ENCODE measurements around the gene C9orf72. TPM values are rescaled to one million over a fixed set of nuclear protein-coding genes. Genes with fewer than 3 reads are reported as not detected.

Gene C9orf72
- polyA plus RNA-seq, 1 donor (not counting 4 experiments of a cell fraction or from before 2014, with no cell fraction given): 7.7 TPM

GRCh38 chr9:27564670-27565069, 8.6 kb downstream of the C9orf72 start:
- dilution Hi-C loops (cut with MboI; ENCODE audit: extremely low pct_ligation_motif_present, low sequenced_read_pairs): no loop called here

GRCh38 chr9:27563738-27564430, 9.4 kb downstream of the C9orf72 start:
- no peaks in the 10 kb centered on the region for H3K9me1 ChIP-seq (ENCODE audit: control insufficient read depth, extremely low read depth, insufficient read depth, low read length)
- no peak overlapping the region for H2AFZ ChIP-seq (ENCODE audit: control insufficient read depth, low read length)
- H3K27ac ChIP-seq (ENCODE audit: control insufficient read depth, insufficient read depth, low read length): no peak overlapping the region
- no peaks in the 10 kb centered on the region for H3K4me1 ChIP-seq (ENCODE audit: control insufficient read depth, extremely low read depth, insufficient read depth, low read length)
- H4K20me1 ChIP-seq (ENCODE audit: control insufficient read depth, extremely low read depth, insufficient read depth, low read length): no peaks in the 10 kb centered on the region
- no peaks in the 10 kb centered on the region for H3K27me3 ChIP-seq (ENCODE audit: control insufficient read depth, extremely low read depth, insufficient read depth, low read length)
- H3K4me2 ChIP-seq (ENCODE audit: control insufficient read depth, extremely low read depth, insufficient read depth, low read depth, low read length): no peak overlapping the region
- TF ChIP-seq CTCF (optimal IDR thresholded peaks at IDR 0.05 in 1 of 3, IDR thresholded peaks at IDR 0.05 in 1 of 3, conservative IDR thresholded peaks at IDR 0.05 in 1 of 3; ENCODE audit: extremely low read depth in 1 of 3, insufficient read depth in 2 of 3, low read length in 3 of 3) (no peak), EZH2 (IDR thresholded peaks at IDR 0.05; ENCODE audit: low read length) (no peak)
- H3K9me3 ChIP-seq (ENCODE audit: control insufficient read depth, low read depth, low read length): no peaks in the 10 kb centered on the region
- dilution Hi-C loops (cut with MboI; ENCODE audit: extremely low pct_ligation_motif_present, low sequenced_read_pairs): no loop called here
- no peak overlapping the region for H3K4me3 ChIP-seq (ENCODE audit: control insufficient read depth in 2 of 3, extremely low read depth in 1 of 3, insufficient read depth in 2 of 3, low read depth in 1 of 3, low read length in 3 of 3)
- H3K36me3 ChIP-seq (ENCODE audit: control insufficient read depth in 2 of 2, extremely low read depth in 1 of 2, insufficient read depth in 2 of 2, low read length in 2 of 2): peaks cover 0 to 2% of the 10 kb centered on the region in 2 experiments
- no peak for DNase-seq (ENCODE audit: low read depth, low spot score)
- H3K9ac ChIP-seq (ENCODE audit: control insufficient read depth, extremely low read depth, insufficient read depth, low read length): no peak overlapping the region
- no peak for FAIRE-seq
- peaks cover 2% of the 10 kb centered on the region for H3K79me2 ChIP-seq (ENCODE audit: control insufficient read depth, insufficient read depth, low read length)

More at GRCh38 chr9:27564670-27565069, 8.6 kb downstream of the C9orf72 start:
- FAIRE-seq (no peak), DNase-seq (ENCODE audit: low read depth, low spot score) (no peak)
- Histone ChIP-seq H3K27ac (ENCODE audit: control insufficient read depth, insufficient read depth, low read length) (no peak overlapping the region), H3K9ac (ENCODE audit: control insufficient read depth, extremely low read depth, insufficient read depth, low read length) (no peak overlapping the region), H4K20me1 (ENCODE audit: control insufficient read depth, extremely low read depth, insufficient read depth, low read length) (no peaks in the 10 kb centered on the region), H3K79me2 (ENCODE audit: control insufficient read depth, insufficient read depth, low read length) (peaks cover 2% of the 10 kb centered on the region), H3K4me2 (ENCODE audit: control insufficient read depth, extremely low read depth, insufficient read depth, low read depth, low read length) (no peak overlapping the region), H2AFZ (ENCODE audit: control insufficient read depth, low read length) (no peak overlapping the region), H3K9me1 (ENCODE audit: control insufficient read depth, extremely low read depth, insufficient read depth, low read length) (no peaks in the 10 kb centered on the region), H3K4me3 (ENCODE audit: control insufficient read depth in 2 of 3, extremely low read depth in 1 of 3, insufficient read depth in 2 of 3, low read depth in 1 of 3, low read length in 3 of 3) (no peak overlapping the region), H3K4me1 (ENCODE audit: control insufficient read depth, extremely low read depth, insufficient read depth, low read length) (no peaks in the 10 kb centered on the region), H3K9me3 (ENCODE audit: control insufficient read depth, low read depth, low read length) (no peaks in the 10 kb centered on the region), H3K36me3 (ENCODE audit: control insufficient read depth in 2 of 2, extremely low read depth in 1 of 2, insufficient read depth in 2 of 2, low read length in 2 of 2) (peaks cover 0 to 2% of the 10 kb centered on the region in 2 experiments), H3K27me3 (ENCODE audit: control insufficient read depth, extremely low read depth, insufficient read depth, low read length) (no peaks in the 10 kb centered on the region)
- no peak for TF ChIP-seq EZH2 (IDR thresholded peaks at IDR 0.05; ENCODE audit: low read length)
- TF ChIP-seq CTCF (optimal IDR thresholded peaks at IDR 0.05 in 1 of 3, IDR thresholded peaks at IDR 0.05 in 1 of 3, conservative IDR thresholded peaks at IDR 0.05 in 1 of 3; ENCODE audit: extremely low read depth in 1 of 3, insufficient read depth in 2 of 3, low read length in 3 of 3): no peak
